Choroid plexus epithelial cell (primary cell): Measurements from ENCODE around the gene NEURL1B.

Experiments
- DNase-seq: peaks from one replicate; pipeline ENCODE4 v3.0.0-alpha.2; 2010; ENCODE audit warnings: low read depth
- H3K4me3 ChIP-seq: 2 replicates; pipeline ENCODE4 v1.5.1; 2011; ENCODE audit warnings: low read depth, mild to moderate bottlenecking, control low read depth, low read length, moderate library complexity
- CTCF ChIP-seq: conservative IDR thresholded peaks from 2 replicates; pipeline ENCODE4 v1.5.1; 2011; ENCODE audit warnings: low read depth, mild to moderate bottlenecking, control low read depth, inconsistent platforms, low read length, moderate library complexity

The NEURL1B gene

GRCh38 chr5:172722327-172722815 is 81.3 kb downstream of the NEURL1B start:
- DNase-seq, result no peak
- no peak overlapping the region for H3K4me3 ChIP-seq
- no peak for TF ChIP-seq CTCF

GRCh38 chr5:172723508-172723907 is 82.4 kb downstream of the NEURL1B start:
- TF ChIP-seq CTCF, result no peak
- H3K4me3 ChIP-seq, result no peak overlapping the region
- DNase-seq, result no peak

GRCh38 chr5:172724242-172725183 is 83.5 kb downstream of the NEURL1B start:
- TF ChIP-seq CTCF, result no peak
- no peak for DNase-seq
- H3K4me3 ChIP-seq, result no peak overlapping the region

DNA sequence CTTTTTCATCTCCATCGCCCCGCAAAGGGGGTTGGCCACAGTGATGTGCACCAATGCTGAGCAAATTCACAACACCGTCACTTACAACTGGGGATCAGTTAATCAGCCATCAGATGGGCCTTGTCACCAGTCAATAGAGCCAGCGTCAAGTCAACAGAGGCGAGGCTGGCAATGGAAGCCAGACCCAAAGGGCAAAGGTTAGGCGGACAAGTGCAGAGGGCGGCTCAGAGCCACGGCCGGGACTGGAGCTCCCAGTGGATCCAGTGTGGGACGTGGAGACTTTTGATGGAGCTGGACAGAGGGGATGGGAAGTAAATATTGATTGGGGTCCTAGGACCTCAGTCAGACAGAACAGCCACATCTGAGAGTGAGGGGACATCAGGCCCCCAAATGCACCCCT is 84.2 kb downstream of the NEURL1B start:
- TF ChIP-seq CTCF, result no peak
- H3K4me3 ChIP-seq, result no peak overlapping the region
- DNase-seq, result no peak

DNA sequence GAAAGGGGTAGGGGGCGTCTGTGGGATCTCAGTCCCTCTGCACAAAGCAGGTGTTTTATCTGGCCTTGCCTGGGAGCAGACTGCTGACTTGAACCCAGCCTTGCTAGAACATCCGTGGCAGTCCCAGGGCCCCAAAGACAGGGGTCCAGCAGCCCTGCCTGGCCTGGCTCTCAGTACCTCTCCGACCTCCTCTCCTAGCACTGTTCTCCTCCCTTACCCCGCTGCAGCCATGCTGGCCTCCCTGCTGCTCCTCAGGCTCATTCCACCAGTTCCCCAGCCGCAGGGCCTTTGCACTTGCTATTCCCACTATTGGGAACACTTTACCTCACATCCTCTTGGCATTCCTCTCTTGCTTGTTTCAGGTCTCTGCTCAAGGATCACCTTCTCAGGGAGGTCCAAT is 84.7 kb downstream of the NEURL1B start:
- H3K4me3 ChIP-seq, result no peak overlapping the region
- DNase-seq, result no peak
- TF ChIP-seq CTCF, result no peak

DNA sequence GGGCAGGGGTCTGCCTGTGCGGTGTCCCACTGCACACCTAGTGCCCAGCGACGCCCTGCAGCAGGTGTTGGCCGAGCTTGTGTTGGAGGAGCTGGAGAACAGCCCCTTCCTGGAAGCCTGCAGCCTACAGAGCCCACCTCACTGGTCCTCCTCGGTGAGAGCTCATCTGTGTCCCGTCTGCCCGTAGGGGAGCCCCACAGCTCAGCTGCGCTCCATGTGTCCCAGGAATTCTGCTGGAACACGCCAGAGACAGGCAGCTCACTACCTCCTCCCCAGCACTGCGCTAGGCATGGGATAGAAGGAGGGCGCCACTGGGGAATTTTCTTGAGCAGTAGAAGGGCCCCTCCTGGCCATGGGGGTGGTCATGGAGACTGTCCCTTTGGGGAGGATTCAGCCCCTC is 85.9 kb downstream of the NEURL1B start:
- TF ChIP-seq CTCF, result no peak
- no peak for DNase-seq
- H3K4me3 ChIP-seq, result no peak overlapping the region

GRCh38 chr5:172727551-172727950 is 86.5 kb downstream of the NEURL1B start:
- no peak for DNase-seq
- no peak overlapping the region for H3K4me3 ChIP-seq
- no peak for TF ChIP-seq CTCF
